ENCODE data around the gene TNNT3.

The TNNT3 gene

DNA sequence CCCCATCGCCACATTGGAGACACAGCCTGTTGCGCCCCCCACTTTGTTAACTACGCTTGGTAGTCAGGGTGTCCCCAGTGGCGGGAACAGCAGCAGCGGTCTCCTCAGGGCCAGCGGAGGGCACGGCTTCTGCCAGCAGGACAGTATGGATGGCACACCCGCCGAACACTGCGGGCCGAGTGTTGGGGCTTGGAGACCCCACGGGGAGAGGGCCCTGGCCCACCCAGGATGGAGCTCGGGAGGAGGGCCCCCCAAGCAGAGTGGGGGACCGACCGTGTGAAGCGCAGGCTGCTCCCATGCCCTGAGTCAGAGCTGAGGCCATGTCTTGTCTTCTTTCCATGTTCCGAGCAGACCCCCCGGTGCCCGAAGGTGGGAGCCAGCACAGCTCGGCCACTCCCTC lies 45.5 kb downstream of the TNNT3 start:
- no peak for DNase-seq

DNA sequence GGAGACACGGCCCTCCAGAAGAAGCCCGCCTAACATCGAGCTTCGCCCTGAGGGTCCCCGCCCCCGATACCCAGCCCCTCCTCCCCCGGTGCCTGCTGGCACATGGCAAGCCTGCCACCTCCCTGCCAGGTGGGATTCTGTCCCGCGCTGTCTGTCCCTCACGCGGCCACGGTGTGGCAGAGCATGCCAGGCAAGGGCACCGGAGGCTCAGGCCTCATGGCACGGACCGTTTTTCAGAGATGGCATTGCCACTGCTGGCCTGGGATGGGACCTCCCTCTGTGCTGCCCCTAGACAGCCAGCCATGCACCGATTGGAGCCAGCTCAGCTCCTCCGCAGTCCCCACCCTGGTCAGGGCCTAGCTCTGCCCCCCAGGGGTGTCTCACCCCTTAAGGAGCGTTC lies 47.0 kb downstream of the TNNT3 start:
- DNase-seq: no peak

DNA sequence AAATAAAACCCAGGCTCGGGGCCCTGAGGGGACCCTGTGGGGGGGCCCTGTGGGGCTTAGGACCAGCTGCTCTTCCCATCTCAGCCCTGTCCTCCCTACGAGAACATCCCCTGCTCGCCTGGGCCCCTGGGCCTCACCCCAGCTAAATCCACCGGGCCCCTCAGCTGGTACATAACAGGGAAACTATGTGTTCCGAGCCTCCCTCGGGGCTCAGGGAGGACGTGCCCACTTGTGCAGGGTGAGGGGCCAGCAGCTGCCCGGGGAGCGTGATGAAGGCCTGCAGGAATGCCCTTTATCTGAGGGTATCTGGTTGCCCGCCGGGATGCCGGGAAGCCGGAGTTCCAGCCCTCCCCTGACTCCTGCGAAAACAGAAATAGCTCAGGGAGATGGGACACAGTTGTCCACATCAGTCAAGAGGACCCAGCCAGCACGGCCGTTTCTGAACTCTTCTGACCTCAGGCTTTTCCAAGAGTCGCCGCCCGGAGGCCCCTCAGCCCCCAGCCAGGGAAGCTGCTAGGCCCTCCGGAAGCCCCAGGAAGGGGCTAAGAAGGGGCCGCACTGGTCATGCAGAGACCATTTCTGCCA lies 48.2 kb downstream of the TNNT3 start:
- DNase-seq: no peak

DNA sequence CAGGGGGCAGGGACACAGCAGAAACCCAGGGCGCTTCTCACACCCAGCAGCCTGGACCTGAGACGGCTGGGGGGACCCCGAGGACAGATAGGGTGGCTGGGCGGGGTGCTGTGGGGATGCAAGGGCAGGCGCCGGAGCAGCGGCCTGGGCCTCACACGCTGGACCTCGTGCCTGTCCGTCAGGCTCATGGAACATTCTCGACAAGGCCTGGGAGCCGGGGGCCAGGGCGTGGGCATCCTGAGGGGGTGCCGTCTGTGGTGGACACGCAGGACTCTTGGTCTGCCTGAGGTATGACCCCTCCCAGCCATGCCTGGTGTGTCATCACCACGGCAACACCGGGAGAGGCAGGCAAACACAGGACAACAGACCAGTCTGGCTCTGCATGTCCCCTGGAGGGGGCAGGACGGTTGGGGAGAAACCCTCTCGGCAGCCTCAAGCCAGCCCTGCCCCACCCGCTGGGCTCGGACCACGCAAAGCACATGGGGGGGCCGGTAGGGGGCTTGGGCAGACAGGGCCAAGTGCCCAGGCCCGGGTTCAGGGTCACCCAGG lies 49.0 kb downstream of the TNNT3 start:
- no peak for DNase-seq

DNA sequence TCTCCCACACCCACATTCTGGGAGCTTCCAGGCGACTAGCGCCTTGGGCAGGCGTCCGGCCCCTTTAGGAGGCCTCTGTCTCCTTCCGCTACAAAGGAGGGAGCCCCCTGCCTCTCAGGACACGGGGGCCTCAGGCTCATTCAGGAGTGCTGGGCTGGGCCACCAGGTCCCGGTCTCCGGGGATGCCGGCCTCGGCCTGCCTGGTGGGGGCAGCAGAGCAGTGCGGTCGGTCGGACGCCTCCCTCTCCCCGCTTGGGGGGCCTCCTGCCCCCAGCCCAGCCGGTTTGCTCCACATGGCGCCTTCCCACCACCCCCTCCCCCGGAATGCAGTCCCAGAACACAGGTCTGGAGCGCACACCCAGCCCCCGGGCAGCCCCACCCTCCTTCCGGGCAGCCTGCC lies 49.5 kb downstream of the TNNT3 start:
- DNase-seq: no peak

DNA sequence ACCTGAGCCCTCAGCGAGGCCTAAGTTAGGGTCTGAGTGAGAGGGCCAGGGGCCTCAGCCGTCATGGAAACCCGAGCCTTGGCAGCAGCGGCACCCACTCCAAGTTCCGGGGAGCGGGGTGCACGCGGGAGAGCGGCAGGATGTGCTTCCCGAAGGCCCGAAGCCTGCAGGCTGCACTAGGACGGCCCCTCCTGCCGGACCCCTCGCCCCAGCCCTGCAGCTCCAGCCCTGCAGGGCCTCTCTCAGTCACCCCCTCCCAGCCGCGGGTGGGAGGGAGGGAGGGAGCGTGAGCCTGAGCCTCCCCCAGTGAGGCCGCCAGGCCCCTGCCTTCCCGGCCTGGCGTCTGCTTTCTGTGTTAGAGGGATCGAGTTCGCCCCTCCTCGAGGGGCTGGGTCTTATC lies 50.3 kb downstream of the TNNT3 start:
- DNase-seq: no peak

DNA sequence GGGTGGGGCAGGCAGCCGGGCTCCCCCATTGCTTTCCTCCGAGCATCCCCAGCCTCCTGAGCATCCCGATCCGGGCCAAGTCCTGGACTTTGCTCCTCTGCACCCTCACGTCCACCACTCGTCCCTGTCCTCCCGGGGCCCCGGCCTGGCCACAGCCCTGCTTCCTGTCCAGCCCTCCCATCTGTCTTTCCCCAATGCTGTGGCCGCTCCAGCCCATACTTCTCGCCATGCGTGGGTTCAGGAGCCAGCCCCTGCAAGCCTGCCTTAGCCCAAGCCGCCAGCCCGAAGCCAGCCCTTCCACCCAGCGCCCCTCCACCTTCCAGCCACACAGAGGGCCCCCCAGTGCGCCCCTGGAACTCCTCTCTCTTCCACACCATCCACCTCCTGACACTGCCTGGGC lies 51.5 kb downstream of the TNNT3 start:
- DNase-seq: no peak

DNA sequence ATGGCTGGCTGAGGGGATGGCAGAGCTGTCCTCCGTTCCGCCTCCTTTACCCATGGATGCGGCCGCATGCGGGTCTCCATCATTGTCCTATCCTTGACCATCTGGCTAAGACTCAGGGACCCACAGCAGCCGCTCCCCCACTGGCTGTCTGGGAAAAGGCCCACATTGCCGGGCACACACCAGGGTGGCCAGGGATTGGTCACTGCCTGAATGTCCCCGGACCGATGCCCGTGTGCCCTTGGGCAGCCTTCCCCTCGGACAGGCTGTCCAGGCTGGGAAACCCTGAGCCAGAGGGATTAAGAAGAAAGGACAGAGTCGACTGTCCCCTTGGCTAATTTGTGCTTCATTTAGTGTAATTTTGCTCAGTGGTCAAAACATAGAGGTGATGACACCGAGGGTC lies 55.7 kb downstream of the TNNT3 start:
- no peak for DNase-seq

DNA sequence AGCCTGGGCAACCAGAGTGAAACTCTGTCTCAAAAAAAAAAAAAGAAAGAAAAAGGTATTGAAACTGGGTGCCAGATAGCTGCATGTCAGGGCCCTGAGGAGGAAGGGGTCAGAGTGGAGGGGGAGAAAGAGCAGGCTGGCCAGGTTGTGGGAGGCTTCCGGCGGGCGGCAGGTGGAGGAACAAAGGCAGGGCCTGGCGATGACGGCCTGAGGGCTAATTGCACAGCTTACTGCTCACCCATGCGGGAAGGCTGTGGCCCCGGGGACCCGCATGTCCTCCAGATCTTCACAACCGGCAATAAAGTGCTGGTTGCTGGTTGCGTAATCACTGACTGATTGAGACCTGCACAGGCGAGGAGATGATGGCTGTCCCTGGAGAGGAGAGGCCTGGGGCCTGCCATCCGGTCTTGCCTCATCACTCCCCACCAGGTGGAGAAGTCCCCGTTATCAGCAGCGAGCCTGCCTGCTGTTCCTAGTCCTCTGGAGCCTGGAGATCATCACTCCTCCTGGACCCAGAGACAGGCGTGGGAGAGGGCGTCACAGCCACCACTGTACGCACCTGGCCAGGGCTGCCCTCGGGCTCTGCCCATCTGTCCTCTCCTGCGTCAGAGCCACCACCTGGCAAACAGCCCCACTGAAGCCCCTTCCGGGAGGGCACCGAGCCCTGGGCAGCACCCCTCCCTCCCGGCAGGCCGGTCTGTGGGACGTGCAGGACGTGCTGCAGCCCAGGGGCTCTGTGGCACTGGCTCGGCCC lies 59.4 kb downstream of the TNNT3 start:
- DNase-seq: no peak

DNA sequence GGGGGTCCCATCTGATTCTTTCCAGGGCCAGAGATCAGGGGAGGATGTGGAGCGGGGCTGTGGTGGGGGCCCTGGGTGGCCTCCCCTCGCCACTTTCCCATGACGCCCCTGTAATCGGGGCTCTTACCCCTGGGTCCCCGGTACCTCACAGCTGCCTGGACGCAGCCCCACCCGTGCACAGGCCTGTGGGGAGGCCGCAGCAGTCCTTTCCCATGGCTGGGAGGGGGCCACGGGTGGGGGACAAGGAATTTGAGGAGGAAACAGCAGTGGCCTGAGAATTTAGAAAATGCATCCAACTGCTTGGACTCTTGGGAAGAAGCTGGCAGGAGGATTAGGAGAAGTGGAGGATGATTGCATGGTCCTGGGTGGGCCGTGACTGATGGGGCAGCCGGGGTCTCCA lies 60.1 kb downstream of the TNNT3 start:
- no peak for DNase-seq

DNA sequence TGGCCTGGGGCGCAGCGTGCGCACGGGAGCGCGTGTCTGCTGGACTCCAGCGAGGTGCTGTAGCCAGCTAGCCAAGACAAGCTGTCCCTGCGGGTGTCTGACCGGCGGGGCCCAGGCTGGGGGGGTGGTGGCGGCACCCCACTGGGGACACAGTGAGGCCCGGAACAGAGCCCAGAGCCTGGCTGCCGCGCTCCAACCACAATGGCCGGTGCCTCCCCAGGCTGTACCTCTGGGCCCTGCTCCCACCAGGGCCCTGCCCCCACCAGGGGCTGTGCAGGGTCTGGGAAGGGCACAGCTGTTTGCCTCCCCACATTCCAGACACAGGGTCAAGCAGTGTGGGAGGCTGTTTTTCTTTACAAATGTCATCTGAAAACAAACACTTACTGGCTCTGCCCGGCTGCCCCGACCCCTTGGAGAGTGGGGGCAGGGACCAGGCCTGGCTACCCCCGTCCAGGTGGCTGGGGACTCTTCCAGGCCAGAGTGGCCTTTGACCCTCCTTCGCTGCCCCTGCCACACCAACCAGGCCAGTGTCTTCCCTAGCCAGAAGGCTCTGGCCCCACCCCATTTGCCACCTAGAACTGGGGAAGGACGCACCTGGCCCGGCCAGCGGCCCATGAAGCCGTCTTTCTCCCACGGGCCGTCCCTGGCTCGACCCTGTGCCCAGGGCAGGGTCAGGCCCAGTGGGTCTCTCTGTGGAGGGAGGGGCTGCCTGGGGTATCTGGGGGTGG lies 63.5 kb downstream of the TNNT3 start:
- DNase-seq: no peak

DNA sequence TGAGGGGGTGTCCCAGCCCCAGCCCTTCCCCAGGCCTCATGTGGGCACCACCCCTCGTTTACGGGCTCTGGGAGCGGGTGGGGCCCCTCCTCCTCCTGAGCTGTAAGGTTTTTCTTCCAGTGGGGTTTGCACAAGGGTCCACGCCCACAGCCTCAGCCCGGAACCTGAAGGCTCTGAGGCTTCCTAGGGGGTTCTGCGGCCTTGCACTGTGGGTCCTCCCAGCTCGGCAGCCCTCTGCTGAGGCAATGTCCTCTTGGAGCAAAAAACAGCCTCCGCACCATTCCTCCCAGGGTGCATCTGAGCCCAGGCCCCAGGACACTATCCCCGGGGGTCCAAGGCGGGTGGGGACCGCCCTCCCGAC lies 64.1 kb downstream of the TNNT3 start:
- no peak for DNase-seq

DNA sequence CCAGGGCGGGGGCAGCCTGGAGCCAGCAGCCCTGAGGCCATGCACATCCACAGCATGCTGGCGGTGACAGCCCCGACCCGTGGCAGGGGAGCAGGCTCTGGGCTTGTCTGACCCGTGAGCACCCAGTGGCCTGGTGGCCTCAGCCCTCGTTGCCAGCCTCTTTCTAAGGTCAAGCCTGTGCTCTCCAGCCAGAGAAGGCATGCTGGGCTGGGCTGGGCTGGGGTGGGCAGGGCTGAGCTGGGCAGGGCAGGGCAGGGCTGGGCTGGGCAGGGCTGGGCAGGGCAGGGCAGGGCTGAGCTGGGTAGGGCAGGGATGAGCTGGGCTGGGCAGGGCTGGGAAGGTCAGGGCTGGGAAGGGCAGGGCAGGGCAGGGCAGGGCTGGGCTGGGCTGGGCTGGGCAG lies 67.5 kb downstream of the TNNT3 start:
- DNase-seq: no peak

DNA sequence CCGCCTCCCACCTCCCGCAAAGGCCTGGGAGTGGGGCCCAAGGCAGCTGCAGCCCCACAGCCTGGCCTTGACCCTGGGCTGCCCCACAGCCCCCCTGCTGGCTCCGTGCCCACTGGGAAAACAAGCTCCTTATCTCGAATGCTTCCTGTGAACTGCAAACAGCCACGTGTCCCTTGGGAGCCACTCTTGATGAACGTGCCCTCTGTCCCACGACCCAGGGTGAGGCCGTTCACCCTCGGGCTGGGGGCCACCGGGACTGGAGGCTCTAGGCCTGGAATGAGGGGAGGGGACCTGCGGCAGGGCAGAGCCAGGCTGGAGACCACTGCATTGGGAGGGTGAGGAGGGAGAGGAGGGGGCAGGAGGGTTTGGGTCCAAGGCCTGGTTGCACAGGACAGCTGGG lies 68.7 kb downstream of the TNNT3 start:
- no peak for DNase-seq
